Fibroblast of mammary gland (primary cell): Measurements from ENCODE around the gene RPTOR.

ENCODE experiments used
- DNase-seq: peaks from one replicate; pipeline ENCODE4 v3.0.0-alpha.2; 2010; ENCODE audit warnings: low read depth
- H3K4me3 ChIP-seq: 2 replicates; pipeline ENCODE4 v1.5.1; 2011; ENCODE audit warnings: low read depth, mild to moderate bottlenecking, low read length, moderate library complexity; ENCODE audit not compliant: control insufficient read depth
- CTCF ChIP-seq: conservative IDR thresholded peaks from 2 replicates; pipeline ENCODE4 v1.5.1; 2011; ENCODE audit warnings: low read depth, low read length, inconsistent platforms; ENCODE audit not compliant: control insufficient read depth, insufficient read depth

The RPTOR gene

DNA sequence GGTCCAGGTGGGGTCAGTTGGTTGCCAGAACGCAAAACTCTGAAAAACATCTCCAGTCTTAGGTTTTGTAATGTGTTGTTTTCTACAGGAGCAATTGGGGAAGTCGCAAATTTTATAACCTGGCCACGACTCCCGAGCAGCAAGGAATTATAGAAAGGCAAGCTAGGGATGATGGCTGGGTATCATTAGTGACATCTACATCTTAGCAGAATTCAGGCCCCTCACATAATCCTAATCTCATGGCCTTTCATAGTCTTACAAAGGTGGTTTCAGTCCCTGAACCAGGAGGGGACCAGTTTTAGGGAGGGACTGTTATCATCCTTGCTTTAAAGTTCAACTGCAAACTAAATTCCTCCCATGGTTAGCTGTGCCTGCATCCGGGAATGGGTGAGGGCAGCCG, 117.9 kb downstream of the RPTOR start:
- no peak for TF ChIP-seq CTCF
- no peak overlapping the region for H3K4me3 ChIP-seq
- DNase-seq: no peak

DNA sequence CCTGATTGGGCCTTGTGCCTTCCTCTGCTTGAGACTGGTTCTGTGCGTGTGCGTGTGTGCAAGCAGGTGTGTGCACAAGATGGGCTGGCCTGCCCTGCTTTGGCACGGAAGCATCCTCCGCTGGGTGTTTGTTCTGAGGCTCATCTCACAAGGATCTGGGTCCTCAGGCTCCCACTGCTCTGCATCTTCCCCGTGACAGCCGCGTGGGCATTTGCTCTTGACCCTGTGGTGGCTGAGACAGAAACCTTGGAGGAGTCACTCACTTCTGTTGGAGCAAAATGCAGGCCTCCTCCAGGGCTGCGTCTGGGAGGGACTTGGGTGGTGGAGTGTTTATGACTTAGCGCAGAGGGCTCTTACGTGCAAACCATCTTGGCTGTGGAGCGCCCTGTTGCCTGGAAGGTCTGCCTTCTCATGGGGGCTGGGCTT, 119.2 kb downstream of the RPTOR start:
- H3K4me3 ChIP-seq: no peak overlapping the region
- DNase-seq: peak; percentile 81
- no peak for TF ChIP-seq CTCF

DNA sequence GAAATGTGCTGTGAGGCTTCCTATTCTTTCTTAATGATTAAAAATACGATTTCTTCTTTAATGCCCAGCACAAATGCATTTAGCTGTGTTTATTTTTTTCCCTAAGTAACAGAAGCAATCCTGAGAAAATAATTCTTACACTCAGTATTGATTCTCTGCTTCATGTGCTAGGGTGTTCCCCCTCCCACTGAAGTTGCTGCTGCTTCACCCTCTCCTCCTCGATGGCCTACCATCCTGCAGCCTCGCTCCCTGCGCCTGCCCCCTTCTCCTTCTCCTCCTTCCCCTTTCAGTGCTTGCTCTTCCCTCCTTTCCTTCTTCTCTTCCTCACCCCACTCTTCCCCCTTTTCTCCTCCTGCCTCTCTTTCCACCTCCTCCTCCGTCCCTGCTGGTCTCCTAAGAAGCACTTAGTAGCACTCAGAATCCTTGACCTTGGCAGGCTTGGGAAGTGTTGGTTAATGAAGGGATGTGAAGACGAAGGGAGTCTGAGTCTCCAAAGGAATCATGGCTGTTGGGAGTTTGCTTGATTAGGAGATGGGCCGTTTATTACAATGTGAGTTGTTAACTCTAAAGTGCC, 119.7 kb downstream of the RPTOR start:
- no peak for DNase-seq
- H3K4me3 ChIP-seq: no peak overlapping the region
- no peak for TF ChIP-seq CTCF

DNA sequence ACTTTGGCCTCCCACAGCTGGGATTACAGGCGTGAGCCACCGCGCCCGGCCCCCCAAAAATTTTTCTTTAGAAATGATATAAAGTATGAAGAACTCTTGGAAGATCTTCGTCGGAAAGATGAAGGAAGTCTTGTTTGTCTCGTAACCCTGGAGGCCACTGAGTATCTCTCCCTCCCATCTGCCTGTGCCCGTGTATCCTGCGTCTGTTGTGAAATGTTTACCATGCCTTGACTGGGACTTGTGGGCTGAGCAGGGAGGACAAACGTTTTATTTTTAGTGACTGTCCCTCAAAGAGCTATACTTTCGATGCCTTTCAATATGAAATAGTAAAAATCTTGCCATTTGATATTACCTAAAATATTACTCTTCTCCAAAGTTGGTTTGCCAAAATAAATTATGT, 121.2 kb downstream of the RPTOR start:
- no peak for TF ChIP-seq CTCF
- H3K4me3 ChIP-seq: no peak overlapping the region
- DNase-seq: no peak

DNA sequence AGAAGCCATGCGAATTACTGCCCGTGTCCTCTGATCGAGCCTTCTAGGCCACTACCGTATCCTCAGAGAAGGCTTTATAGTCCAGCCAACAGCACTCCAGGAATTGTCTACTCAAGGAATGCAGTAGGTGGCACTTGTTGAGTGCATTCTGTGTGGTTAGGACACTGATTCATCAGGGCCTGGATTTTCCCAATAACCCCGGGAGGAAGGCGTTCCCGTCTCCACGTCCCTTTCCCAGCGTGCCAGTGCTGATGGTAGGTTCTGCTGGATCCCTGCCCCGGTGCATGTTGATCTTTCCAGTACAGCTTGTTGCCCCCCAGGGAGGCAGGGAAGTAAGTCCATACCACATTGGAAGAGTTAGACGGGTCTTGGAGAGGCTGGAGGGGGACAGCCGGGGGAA, 122.2 kb downstream of the RPTOR start:
- no peak for DNase-seq
- no peak for TF ChIP-seq CTCF
- H3K4me3 ChIP-seq: no peak overlapping the region

GRCh38 chr17:80667462-80668277, 123.0 kb downstream of the RPTOR start:
- no peak for DNase-seq
- no peak overlapping the region for H3K4me3 ChIP-seq
- no peak for TF ChIP-seq CTCF
